GM18511 (cell line): ENCODE measurements around the gene GFOD1.
A peak's percentile ranks its signal among the peaks of the same experiment; 100 is the strongest.

Experiments
- ATAC-seq: cut with Tn5 transposase; IDR thresholded peaks from one replicate; pipeline ENCODE4 v1.9.1; 2021; ENCODE audit warnings: mild to moderate bottlenecking, moderate library complexity; ENCODE audit not compliant: unreplicated experiment

GFOD1 gene

DNA sequence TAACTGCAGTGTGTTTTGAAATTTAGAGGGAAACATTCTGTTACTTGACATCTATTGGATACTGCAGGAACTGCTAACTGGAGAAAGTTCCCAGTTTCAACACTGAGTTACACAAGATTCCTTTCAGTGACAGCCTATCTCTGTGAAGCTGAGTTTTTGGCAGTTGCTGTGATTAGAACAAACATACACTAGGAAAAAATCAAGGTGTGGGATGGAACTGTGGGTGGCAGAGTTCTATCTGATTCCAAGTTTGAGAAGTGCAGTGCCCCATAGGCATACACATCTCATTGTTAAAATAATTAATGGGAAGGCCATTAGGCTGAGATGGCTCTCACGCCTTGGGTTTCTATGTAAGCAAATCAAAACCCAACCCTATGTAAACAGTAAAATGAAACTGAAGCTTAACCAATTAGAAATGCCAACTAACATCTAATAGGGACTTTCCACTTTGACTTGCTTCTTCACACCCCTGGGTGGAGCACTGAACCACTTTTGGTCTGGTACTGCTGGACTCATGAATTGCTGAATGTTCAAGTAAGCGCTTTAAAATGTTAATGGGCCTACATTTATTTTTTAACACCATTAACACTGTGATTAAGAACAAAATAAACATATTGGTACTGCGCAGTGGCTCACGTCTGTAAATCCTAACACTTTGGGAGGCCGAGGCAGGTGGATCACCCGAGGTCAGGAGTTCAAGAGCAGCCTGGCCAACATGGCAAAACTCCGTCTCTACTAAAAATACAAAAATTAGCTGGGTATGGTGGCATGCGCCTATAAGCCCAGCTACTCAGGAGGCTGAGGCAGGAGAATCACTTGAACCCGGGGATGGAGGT lies 103.9 kb downstream of the GFOD1 start:
- peak; percentile 97 for ATAC-seq

DNA sequence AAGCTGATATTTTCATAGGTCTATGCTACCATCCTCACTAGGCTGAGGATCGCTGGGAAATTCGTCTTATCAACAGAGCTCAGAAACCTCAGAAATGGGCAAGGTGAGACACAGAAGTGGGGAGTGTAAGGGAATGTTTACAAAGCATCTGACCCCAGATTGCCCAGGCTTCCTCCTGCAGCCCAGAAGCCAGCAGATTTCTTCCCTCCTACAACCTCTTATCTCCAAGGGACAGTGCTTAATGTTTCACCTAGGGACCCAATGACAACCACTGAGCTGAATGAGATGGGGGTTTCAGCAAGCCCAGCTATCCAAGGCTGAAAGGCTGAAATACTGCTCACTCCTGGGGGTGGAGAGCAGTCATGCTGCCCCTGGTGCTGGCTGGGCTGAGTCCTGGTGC lies 106.6 kb downstream of the GFOD1 start:
- no peak for ATAC-seq

DNA sequence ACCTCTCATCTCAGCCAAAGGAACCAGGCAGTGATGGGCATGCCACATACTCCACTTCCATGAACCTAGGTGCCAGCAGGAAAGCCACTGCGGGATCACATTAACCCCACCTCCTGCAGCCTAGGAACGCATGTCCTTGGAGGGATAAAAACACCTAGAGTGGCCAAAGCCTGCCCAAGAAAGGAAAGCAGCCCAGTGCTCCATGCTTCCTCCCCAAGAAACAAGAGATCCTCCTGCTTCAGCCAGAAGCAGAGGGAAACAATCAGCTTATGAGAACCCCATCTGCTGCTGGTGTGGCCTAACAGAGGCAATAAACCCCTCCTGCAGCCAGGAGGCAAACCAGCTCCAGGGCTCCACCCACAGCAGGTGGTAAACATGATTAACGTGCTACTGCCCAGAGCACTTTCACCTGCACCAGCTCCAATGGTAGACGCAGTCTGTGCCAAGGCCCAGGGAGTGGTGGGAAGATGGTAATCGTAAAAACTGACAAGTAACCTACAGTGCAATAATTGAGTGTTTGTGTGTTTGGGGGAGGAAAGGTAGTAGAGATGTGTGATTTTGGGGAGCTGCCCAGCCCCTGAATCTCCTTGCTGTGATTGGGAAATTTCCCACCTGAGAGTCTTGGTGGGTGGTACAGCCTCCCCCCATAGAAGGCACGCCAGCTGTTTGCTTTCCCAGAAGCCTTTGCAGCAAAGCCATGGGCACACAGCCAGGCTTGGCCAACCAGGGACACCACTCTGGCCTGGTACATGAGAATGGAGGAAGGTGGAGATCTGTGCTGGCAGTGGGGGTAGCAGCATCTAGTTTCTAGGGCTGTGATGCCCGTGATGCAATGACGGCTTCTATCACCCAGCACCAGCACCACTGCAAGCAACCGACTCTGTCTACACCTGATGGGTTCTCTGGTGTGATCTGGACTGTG lies 108.5 kb downstream of the GFOD1 start:
- no peak for ATAC-seq

DNA sequence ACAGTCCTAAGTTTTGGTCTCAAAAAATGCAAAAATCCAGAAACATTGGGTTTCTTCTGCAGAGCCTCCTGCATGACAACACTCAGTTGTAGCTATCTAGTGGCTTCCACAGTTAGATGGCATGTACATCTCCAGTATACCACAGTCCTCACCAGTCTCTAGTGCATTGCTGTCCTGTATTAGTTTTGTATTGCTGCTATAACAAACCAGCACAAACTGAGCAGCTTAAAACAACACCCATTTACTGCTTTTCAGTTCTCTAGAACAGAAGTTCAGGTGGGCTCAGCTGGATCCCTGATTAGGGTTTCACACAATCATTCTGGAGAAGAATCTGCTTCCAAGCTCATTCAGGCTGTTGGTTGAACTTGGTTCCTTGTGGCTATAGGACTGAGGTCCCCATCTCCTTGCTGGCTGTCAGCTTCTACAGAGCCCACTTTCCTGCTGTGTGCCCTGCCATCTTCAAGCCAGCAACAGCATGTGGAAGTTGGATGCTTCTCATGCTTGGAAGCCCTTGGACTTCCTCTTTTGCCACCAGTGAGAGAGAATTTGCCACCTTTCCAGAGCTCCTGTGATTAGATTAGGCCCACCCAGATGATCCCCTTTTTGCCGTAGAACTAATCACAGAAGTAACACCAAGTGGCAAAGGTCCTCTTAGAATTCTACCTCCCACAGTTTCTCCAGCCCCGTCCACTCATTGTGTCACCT lies 110.2 kb downstream of the GFOD1 start:
- no peak for ATAC-seq

DNA sequence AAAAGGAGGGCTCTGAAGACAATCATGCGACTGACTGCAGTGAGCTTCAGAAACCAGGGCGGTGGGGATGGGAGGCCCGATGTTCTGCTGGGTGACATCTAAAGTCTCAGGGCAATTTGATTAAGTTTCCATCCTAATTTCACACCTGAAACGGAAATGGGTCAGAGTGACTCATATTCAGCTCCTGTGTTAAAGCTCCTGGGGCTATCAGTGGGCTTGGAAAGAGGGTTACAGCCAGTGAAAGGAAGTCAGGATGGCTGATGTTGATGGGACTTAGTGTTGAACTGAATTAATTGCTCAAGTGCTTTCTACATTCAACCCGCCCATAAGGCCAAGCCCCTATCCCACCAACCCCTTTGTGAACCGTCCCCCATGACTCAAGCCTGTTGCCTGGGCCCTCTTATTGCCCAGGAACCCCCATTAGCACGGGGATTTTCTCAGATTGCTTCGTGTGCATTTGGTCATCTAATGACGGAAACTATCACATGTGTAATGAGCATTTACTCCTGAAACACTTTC lies 112.0 kb downstream of the GFOD1 start:
- ATAC-seq, result peak; percentile 89

DNA sequence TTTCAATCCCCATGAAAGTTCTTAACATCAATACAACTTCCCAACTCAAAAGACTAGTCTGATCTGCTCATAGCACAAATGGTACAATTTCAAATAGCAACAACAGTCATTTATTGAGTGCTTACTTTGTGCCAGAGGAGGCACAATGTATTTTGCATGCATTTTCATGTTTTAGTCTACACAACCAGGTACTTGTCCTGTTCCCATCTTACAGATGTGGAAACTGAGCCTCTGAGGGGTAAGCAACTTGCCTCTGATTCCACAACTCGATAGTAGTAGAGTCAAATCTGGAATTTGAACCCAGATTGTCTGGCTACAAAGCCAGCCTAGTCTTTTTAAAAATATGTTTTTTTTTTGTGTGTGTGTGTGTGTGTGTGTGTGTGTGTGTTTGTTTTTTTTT lies 113.5 kb downstream of the GFOD1 start:
- ATAC-seq, result no peak

DNA sequence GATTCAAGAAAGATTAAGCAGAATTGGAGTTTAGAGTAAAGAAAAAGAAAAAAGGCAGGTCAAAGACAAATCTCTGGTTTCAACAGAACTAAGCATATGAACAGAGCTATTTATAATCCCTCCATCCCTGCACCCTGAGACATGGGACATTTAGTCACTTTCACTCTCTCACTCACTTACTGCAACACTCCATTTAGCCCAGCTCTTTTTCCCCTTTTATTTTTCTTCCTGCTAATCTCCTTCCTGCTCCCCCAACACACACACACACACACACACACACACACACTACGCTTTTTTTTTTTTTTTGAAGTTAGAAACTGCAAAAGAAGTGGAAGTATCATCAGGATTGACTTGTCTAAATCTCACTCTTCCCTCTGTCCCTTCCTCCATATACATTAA lies 113.9 kb downstream of the GFOD1 start:
- no peak for ATAC-seq

DNA sequence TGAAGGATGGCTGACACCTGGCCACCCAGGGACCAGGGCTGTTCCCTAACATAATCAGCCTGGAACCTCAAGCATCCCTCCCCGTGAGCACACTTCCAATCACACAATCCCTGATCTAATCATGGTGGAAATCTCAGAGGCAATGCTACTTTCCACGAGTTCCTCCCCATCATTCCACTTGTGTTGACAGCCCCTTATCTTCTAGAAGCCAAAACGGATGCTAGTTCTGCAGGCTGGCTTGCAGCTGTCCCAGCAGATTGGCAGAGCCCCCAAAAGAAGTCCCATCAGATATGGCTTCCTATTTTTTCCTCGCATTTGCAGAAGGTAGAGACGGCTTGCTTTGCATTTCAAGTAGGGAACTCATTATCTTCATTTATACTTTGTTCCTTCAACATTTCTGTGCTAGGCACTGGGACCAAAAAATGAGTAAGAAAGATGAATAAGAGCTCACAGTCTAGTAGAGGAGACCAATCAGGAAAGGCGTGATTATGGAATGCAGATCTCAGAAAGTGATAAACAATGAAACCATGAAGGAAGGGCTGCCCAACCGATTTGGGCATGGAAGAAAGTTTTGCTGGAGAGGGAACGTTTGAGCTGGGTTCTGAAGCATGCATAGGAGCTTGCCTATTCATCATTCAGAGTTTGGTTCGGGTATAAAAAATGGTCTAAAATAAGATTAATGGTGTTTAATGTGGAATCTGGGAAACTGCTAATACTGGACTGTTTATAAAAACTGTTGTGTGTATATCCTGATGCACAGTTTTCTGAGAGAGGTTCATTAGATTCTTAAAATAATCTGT lies 114.5 kb downstream of the GFOD1 start:
- no peak for ATAC-seq

DNA sequence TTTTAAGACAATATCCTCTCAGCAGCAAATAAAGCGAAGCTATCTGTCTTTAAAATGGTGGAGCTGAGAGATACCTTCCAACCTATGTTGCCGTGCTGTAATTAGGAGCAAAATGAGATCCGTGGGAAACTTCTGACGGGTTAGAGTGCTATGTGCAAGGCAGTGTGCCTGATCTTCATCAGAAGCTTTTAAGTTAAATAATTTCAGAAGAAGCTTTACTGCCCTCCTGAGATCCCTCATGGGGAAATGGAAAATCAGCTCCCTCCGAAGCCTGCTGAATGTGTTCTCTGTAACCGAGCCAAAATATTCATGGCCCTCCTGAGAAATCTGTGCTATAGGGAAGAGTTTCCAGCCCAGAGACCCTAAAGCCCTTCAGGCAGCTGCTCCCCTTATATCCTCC lies 115.3 kb downstream of the GFOD1 start:
- no peak for ATAC-seq

DNA sequence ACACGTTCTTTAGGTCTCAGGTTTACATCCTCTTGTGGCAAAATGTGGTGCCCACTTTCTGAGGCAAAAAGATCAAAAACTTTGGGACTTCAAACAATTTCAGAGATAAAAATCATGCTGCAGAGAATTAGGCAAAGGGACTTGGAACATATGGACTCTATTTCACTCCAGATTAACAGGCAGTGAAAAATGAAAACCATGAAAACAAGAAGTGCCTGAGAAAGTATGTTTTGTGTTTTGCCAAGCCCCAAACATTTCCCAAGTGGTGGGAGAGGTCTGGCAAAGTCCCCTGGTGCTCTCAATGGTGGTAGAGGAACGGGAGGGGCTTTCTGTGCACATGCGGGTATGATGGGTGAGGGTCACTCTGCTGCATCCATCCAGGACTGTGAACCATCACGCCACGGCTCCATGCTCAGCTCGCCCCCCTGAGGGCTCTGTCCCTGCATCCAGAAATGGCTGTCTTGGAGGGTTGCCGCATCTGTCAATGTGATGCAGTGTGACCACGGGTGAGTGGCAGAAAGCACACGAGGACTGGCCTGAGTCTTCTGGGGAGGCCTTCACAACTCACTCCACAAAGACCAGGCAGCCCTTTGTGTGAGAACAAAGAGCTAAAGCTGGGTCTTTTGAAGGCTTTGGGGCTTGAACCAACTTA lies 115.9 kb downstream of the GFOD1 start:
- no peak for ATAC-seq

DNA sequence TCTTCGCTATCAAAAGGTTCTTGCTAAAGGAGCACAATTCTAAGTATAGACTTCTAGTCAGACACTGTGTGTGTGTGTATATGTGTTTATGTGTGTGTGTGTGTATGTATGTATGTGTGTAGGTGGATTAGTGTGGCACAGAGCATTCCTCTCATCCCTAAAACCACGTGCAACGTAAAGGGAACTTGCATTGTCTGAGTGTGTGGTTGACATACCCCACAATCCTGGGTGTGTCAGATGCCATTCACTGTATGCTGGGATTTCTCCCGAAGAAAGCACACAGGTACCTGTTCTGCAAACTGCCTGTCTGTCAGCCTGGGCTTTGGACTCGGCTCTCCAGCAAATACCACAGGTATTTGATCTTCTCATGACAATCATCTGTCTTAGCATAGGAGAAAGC lies 116.8 kb downstream of the GFOD1 start:
- ATAC-seq, result no peak

DNA sequence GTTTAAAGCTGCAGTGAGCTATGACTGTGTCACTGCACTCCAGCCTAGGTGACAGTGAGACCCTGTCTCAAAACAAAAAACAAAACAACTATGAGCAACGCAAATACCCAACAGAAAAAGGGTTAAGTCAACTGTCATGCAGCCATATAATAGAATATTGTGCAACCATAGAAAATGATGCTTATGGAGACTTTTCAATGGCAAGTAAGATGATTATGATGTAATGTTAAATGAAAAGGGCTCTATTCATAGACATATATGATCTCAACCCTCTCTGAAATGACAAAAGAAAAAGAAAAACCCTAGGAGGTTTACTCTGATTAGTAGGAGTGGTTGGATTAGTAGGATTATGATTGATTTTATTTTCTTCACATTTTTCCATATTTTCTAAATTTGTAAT lies 117.8 kb downstream of the GFOD1 start:
- ATAC-seq, result no peak

DNA sequence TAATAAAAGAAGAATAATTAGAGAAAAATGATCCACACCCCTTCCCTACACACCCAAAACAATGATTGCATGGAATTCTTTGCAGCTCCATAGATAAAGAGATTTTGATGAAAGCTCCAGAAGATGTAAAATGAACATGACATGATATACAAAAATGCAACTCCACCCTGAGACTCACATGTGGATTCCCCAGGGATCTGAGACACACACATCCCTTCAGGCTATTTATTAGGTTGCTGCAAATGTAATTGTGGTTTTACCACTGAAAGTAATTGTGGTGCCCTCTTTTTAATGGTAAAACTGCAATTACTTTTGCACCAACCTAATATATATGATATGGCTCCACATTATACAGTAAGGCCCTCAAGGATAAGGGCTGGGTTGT lies 118.7 kb downstream of the GFOD1 start:
- ATAC-seq, result no peak

DNA sequence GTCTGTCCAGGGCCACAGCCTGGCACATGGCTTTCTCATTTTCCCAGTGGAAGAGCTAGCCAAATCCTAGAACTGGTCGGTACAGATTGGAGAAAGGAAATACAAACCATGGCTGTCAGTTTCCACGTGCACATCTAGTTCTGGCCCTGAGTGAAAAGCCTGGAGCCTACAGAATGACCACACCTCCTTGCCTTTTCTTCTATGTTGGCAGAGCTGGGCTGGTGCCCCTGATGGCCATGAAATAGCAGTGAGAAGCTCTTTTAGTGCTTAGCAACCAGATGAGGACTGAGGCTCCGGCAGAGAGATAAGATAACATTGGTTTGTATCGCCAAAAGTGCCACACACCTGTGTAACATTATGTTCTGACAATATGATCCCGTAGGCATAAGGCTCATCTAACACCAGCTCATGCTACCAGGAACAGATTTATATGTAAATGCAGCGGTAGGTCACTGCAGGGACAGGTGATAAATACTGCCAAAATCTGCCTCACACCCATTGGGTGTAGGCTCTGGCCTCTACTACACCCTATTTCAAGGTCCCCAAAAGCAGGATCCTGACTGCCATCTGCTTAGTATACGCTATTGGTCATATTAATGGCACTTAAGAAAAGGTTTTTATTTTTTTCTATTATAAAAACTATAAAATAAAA lies 119.2 kb downstream of the GFOD1 start:
- ATAC-seq, result no peak

DNA sequence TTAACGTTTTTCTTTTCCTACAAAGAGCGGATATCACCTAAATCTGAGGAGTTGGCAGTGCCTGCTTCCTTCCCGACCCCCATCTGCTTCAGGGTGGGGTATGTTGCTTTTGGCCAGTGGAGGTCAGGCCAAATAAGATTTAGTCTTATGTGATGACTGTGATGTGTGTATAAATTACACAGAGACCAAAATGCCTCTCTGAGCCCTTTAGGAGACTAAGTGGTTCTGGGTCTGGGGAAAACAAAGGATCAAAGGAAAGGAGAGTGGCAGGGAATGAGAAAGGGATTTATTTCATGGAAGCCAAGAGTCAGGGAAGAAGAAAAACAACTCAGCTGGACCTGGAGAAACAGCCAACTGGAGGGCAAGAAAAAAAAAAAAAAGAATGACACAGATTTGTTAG lies 120.0 kb downstream of the GFOD1 start:
- no peak for ATAC-seq

DNA sequence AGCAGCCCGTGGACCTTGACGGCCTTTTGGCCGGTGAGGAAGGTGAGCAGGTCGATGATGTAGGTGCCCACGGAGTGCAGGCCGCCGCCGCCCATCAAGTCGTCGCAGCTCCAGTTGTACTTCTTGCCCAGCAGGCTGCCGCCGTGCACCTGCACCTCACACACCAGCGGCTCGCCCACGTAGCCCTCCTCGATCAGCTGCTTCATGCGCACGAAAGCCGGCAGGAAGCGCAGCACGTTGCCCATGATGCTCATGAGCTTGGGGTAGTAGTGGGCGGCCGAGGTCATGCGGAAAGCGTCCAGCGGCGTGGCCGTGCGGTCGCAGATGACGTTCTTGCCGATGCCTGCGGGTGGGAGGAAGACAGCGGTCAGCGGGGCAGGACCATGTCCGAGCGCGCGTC lies 122.1 kb downstream of the GFOD1 start:
- ATAC-seq, result no peak

DNA sequence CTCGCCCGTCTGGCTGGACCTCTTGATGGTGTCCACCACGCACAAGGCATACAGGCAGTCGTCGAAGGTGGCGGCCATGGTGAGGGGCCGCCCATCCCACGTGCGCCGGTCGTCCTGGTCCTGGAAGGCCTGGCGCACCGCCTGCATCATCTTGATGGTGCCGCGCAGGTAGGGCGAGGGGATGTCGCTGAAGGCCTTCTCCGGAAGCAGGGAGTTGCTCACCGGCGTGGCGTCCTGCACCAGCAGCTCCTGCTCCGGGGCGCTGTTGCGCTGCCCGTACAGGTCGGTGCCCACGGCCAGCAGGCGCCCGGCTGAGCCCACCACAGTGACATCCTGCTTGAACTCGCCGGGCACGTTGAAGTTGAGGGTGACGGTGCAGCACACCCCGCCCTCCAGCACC lies 122.6 kb downstream of the GFOD1 start:
- no peak for ATAC-seq

DNA sequence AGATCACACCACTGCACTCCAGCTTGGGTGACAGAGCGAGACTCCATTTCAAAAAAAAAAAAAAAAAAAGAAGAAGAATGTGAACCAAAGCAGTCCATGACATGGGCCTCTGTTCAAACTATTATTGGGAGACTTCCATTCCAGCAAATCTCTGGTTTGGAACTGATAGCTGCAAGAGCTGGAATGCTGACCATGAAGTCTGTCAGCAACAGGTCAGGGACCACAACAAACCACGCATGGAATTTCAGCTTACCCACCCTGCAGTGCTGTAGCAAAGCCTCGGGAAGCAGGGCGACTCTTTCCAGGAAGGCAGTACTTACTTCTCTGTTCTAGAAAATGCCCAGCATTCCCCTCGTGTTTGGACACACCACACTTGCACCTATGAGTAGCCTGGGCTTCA lies 125.0 kb downstream of the GFOD1 start:
- no peak for ATAC-seq
